IPS-18a (cell line): ENCODE data around the gene RDX.

Experiments
- H3K27ac ChIP-seq: one replicate; pipeline ENCODE4 v1.5.1; 2013; ENCODE audit warnings: low read length
- H3K27me3 ChIP-seq: one replicate; pipeline ENCODE4 v1.6.1; 2013; ENCODE audit warnings: mild to moderate bottlenecking, low read length; ENCODE audit not compliant: control insufficient read depth, insufficient read depth
- H3K36me3 ChIP-seq: one replicate; pipeline ENCODE4 v1.6.1; 2013; ENCODE audit warnings: low read depth, low read length; ENCODE audit not compliant: control insufficient read depth
- H3K4me1 ChIP-seq: one replicate; pipeline ENCODE4 v1.6.1; 2013; ENCODE audit warnings: low read depth, low read length; ENCODE audit not compliant: control insufficient read depth
- H3K4me3 ChIP-seq: one replicate; pipeline ENCODE4 v1.5.1; 2013; ENCODE audit warnings: low read length
- H3K9ac ChIP-seq: one replicate; pipeline ENCODE4 v1.6.1; 2013; ENCODE audit warnings: mild to moderate bottlenecking, low read length, moderate library complexity
- H3K9me3 ChIP-seq: one replicate; pipeline ENCODE4 v1.6.1; 2013; ENCODE audit warnings: low read depth, low read length; ENCODE audit not compliant: control insufficient read depth

Gene RDX

DNA sequence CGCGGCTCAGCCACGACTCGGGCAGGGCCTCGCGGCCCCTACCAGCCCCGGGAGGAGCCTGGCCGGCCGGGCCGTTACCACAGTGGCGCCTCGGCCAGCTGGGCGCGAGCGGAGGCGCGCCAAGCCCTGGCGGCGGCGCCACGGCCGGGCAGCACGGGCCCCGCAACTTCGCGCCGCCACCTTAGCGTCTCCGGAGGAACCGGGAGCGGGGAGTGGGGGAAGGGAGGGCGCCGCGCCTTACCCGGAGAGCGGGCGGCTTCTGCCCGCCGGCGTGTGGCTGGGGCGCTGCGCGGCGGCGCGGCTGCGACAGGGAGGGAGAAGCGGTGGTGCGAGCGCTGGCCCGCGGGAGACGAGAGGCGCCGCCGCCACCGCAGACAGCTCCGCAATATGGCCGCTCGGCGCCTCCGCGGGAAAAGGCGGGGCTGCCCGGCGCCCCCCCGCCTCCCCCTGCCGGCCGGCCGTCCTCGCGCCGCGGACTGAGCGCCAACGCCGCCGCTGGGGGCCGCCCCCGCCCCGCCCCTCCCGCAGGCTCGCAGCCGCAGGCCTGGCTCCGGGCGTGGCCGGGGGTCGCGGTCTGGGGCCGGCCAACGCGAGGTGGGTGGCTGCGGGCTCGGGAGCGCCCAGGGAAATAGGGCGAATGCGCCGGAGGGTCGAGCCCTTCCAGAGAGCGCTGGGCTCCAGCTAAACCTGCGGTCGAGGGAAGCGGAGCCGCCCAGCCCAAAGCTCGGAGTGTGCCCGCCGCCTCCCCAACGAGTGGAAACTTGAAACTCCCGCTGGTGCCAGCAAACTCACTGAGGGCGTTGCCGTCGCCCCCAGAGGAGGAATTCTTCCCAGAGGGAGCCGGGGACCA, at the start of gene RDX:
TSS of gene RDX (minus strand) at position 389 of the 850 bp plus-strand sequence. CDS start 16,922 bp downstream, outside the sequence.
- H3K4me1 ChIP-seq: peaks cover 41% of the 10 kb centered on the region

GRCh38 chr11:110345743-110346142, 49.3 kb upstream of the RDX start:
- H3K9ac ChIP-seq: no peak overlapping the region
- H3K4me3 ChIP-seq: no peak overlapping the region
- no peaks in the 10 kb centered on the region for H3K27me3 ChIP-seq
- H3K9me3 ChIP-seq: no peaks in the 10 kb centered on the region
- peaks cover 5% of the 10 kb centered on the region for H3K4me1 ChIP-seq
- H3K27ac ChIP-seq: no peak overlapping the region
- no peaks in the 10 kb centered on the region for H3K36me3 ChIP-seq

More for the DNA sequence above, at the start of gene RDX:
- Histone ChIP-seq H3K27me3 (no peaks in the 10 kb centered on the region), H3K4me3 (peak within 1 kb of the TSS; percentile 94), H3K36me3 (no peaks in the 10 kb centered on the region), H3K27ac (no peak within 1 kb of the TSS), H3K9me3 (no peaks in the 10 kb centered on the region), H3K9ac (peak within 1 kb of the TSS; percentile 83)

GRCh38 chr11:110340436-110340835, 44.0 kb upstream of the RDX start:
- Histone ChIP-seq H3K4me1 (peaks cover 6% of the 10 kb centered on the region), H3K36me3 (no peaks in the 10 kb centered on the region), H3K9ac (no peak overlapping the region), H3K27ac (no peak overlapping the region), H3K9me3 (no peaks in the 10 kb centered on the region), H3K4me3 (no peak overlapping the region), H3K27me3 (no peaks in the 10 kb centered on the region)

DNA sequence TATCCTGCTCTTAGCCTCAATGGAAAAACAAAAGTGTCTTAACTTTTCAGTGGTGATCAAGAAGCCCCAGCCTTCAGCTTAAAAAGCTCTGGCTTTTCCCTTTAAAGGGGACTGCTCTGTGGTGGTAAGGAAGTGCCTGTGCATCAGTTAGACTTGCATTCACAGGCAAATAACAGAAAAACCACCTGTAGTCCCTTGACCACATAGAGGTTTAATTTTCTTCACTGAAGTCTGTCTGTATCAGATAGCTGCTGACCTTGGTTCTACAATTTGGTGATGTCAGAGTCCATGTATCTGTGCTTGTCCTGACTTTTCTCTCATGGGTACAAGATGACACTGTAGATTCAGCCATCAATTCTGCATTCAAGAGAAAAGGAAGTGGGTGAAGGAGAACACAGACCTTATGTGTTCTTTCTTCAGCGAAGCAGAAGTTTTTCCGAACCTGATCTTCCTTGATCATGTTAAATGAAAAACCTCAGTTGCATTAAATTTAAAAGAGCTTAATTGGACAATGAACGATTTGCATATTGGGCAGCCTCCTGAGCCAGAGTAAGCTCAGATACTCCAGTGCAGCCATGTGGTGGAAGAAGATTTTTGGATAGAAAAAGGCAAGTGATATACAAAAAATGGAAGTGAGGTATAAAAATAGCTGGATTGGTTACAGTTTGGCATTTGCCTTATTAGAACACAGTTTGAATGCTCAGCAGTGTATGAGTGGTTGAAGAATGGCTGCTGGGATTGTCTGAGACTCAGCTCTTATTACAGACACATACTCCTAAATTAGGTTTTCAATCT, 43.2 kb upstream of the RDX start:
- Histone ChIP-seq H3K9me3 (no peaks in the 10 kb centered on the region), H3K27ac (no peak overlapping the region), H3K9ac (no peak overlapping the region), H3K36me3 (no peaks in the 10 kb centered on the region), H3K27me3 (no peaks in the 10 kb centered on the region), H3K4me1 (peaks cover 6% of the 10 kb centered on the region), H3K4me3 (no peak overlapping the region)

DNA sequence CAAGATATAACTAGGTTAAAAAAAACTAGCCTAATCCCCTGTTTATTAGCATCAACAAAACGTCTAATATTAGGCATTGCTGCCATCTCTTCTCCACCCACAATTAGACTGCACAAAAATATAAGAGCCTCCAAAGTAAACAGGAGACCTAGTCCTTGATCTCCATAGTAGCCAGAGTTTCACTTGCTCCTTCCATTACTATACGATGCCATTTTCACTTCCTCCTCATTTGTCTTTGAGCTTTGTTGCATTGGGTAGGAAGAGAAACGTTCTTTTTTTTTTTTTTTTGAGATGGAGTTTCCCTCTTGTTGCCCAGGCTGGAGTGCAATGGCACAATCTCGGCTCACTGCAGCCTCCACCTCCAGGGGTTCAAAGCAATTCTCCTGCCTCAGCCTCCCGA, 42.3 kb upstream of the RDX start:
- peaks cover 6% of the 10 kb centered on the region for H3K4me1 ChIP-seq
- no peaks in the 10 kb centered on the region for H3K27me3 ChIP-seq
- H3K36me3 ChIP-seq: no peaks in the 10 kb centered on the region
- H3K9ac ChIP-seq: no peak overlapping the region
- no peak overlapping the region for H3K4me3 ChIP-seq
- no peaks in the 10 kb centered on the region for H3K9me3 ChIP-seq
- H3K27ac ChIP-seq: no peak overlapping the region

- Histone ChIP-seq H3K4me1 (peaks cover 6% of the 10 kb centered on the region), H3K27me3 (no peaks in the 10 kb centered on the region), H3K9ac (no peak overlapping the region), H3K9me3 (no peaks in the 10 kb centered on the region), H3K27ac (no peak overlapping the region), H3K36me3 (no peaks in the 10 kb centered on the region), H3K4me3 (no peak overlapping the region)
These were observed 41.3 kb upstream of the RDX start for GRCh38 chr11:110337570-110338193.

GRCh38 chr11:110336054-110336453, 39.6 kb upstream of the RDX start:
- Histone ChIP-seq H3K4me3 (no peak overlapping the region), H3K4me1 (peaks cover 6% of the 10 kb centered on the region), H3K9ac (no peak overlapping the region), H3K27me3 (no peaks in the 10 kb centered on the region), H3K36me3 (no peaks in the 10 kb centered on the region), H3K9me3 (peaks cover 11% of the 10 kb centered on the region), H3K27ac (no peak overlapping the region)

- no peak overlapping the region for H3K9ac ChIP-seq
- peaks cover 11% of the 10 kb centered on the region for H3K9me3 ChIP-seq
- no peaks in the 10 kb centered on the region for H3K27me3 ChIP-seq
- H3K27ac ChIP-seq: no peak overlapping the region
- H3K4me1 ChIP-seq: peaks cover 6% of the 10 kb centered on the region
- H3K36me3 ChIP-seq: no peaks in the 10 kb centered on the region
- H3K4me3 ChIP-seq: no peak overlapping the region
These were observed 38.9 kb upstream of the RDX start for GRCh38 chr11:110335358-110335757.

GRCh38 chr11:110331626-110332025, 35.2 kb upstream of the RDX start:
- H3K27ac ChIP-seq: no peak overlapping the region
- H3K27me3 ChIP-seq: no peaks in the 10 kb centered on the region
- H3K36me3 ChIP-seq: no peaks in the 10 kb centered on the region
- no peaks in the 10 kb centered on the region for H3K4me1 ChIP-seq
- peaks cover 11% of the 10 kb centered on the region for H3K9me3 ChIP-seq
- no peak overlapping the region for H3K9ac ChIP-seq
- H3K4me3 ChIP-seq: no peak overlapping the region

- H3K36me3 ChIP-seq: no peaks in the 10 kb centered on the region
- peaks cover 11% of the 10 kb centered on the region for H3K9me3 ChIP-seq
- no peak overlapping the region for H3K9ac ChIP-seq
- no peaks in the 10 kb centered on the region for H3K27me3 ChIP-seq
- no peak overlapping the region for H3K4me3 ChIP-seq
- no peak overlapping the region for H3K27ac ChIP-seq
- H3K4me1 ChIP-seq: no peaks in the 10 kb centered on the region
These were observed 33.0 kb upstream of the RDX start for GRCh38 chr11:110329445-110329844.

GRCh38 chr11:110327508-110327907, 31.1 kb upstream of the RDX start:
- H3K4me1 ChIP-seq: no peaks in the 10 kb centered on the region
- peaks cover 11% of the 10 kb centered on the region for H3K9me3 ChIP-seq
- H3K27me3 ChIP-seq: no peaks in the 10 kb centered on the region
- no peak overlapping the region for H3K9ac ChIP-seq
- H3K27ac ChIP-seq: no peak overlapping the region
- H3K4me3 ChIP-seq: no peak overlapping the region
- H3K36me3 ChIP-seq: no peaks in the 10 kb centered on the region
